Heart right ventricle (tissue), 16 donors: ENCODE data around the gene RAMAC. TPM values are rescaled to one million over a fixed set of nuclear protein-coding genes. Genes with fewer than 3 reads are reported as not detected.

Source experiments
- ATAC-seq, 8 donors: fragments of 200-7000 bp; cut with Tn5 transposase; one replicate each; pipeline ENCODE4 v1.9.1; 2020; ENCODE audit warnings: mild to moderate bottlenecking in 8 of 8, moderate library complexity in 8 of 8, moderate number of reproducible peaks in 1 of 8
- DNase-seq, 2 donors: peaks; one replicate each; pipeline ENCODE4 v3.0.0-alpha.2; 2020
- H3K27ac ChIP-seq, 10 donors: fragments of 200-600 bp; sonication (generic) in 2 of 10; one replicate each; pipeline versions ENCODE4 v1.5.0 to v1.8.0; 2020 to 2022; ENCODE audit warnings: mild to moderate bottlenecking in 3 of 10
- H3K27me3 ChIP-seq, 7 donors: fragments of 200-600 bp; one replicate each; pipeline ENCODE4 v1.8.0; 2021 to 2022; ENCODE audit warnings: mild to moderate bottlenecking in 2 of 7
- H3K36me3 ChIP-seq, 9 donors: fragments of 200-600 bp; sonication (generic) in 1 of 9; one replicate each; pipeline versions ENCODE4 v1.5.0 to v1.8.0; 2020 to 2022; ENCODE audit warnings: mild to moderate bottlenecking in 2 of 9
- H3K4me1 ChIP-seq, 9 donors: fragments of 200-600 bp; sonication (generic) in 1 of 9; one replicate each; pipeline versions ENCODE4 v1.5.0 to v1.8.0; 2020 to 2022; ENCODE audit warnings: mild to moderate bottlenecking in 4 of 9
- H3K4me3 ChIP-seq, 10 donors: fragments of 200-600 bp; sonication (generic) in 2 of 10; one replicate each; pipeline versions ENCODE4 v1.5.0 to v1.8.0; 2020 to 2022; ENCODE audit warnings: mild to moderate bottlenecking in 7 of 10, moderate library complexity in 2 of 10
- H3K9me3 ChIP-seq, 11 donors: fragments of 200-600 bp in 10 of 11; sonication (generic) in 2 of 11; one replicate each; pipeline versions ENCODE4 v1.5.0 to v1.8.0; 2013 to 2022; ENCODE audit warnings: mild to moderate bottlenecking in 2 of 11, control low read depth in 1 of 11, moderate library complexity in 1 of 11
- WGBS, 2 donors: extraction: QIAGEN DNeasy Blood & Tissue Kit; methylation state at CpG; one replicate each; pipeline ENCODE4 v1.1.7; 2013; ENCODE audit warnings: inconsistent platforms in 1 of 2; 5-methylcytosine and 5-hydroxymethylcytosine counted together
- intact Hi-C, 10 donors: fragments of 100-400 bp; cut with DNase I; formaldehyde crosslinking; loops; one replicate each; pipeline versions ENCODE4 v1.11.1 to v1.14.2; 2022
- polyA plus RNA-seq, 2 donors: library from polyadenylated mRNA; stranded (reverse); fragments of 200-250 nt; gene quantifications; one replicate each; pipeline ENCODE4 v1.2.3, GENCODE V29; 2013
- total RNA-seq, 10 donors: library from RNA; stranded (reverse); fragmentation: NEBNext Ultra II Directional in 3 of 10; extraction: Animal tissue kit (Norgen Biotek cat#: 25700) in 3 of 10; gene quantifications; one replicate each; pipeline versions ENCODE4 v1.2.1 to v1.2.4, GENCODE V29; 2021 to 2023
- TF ChIP-seq, protein P1 (sequence below), 9 donors: fragments of 200-600 bp; sonication (generic) in 2 of 9; IDR thresholded peaks; one replicate each; pipeline versions ENCODE4 v1.5.0 to v1.8.0; 2021 to 2022; ENCODE audit warnings: antibody characterized with exemption in 9 of 9, mild to moderate bottlenecking in 5 of 9, moderate library complexity in 1 of 9
- donor health status: Arrhythmogenic right ventricular cardiomyopathy.
- donor health status: ischemic (EF 13 %, LVEDD 7.1; RV severe dilation, severe dysfunction).
- donor health status: healthy with polysubstance abuse.
- donor health status: DM: no; HTN: yes; CAD: no.
- donor health status: DM: no; HTN: no; CAD: no.
- donor health status: ischemic (EF 25% LVEDD 6.9; RV normal size, moderate dysfunction).
- donor health status: ischemic (EF 25% LVEDD 5.7; RV mildly dilated, moderate dysfunction).
- donor health status: healthy.
- donor health status: DM: yes; HTN: yes; CAD: no.
- donor health status: Ischemic cardiomyopathy.
- donor health status: ischemic (EF 35%, LVEDD 5.7; RV mildly dilated, moderate dysfunction).
- donor health status: nonischemic (EF 11% LVEDD 7.7; RV severe dilation, severe dysfunction).
- donor health status: DM: yes; HTN: yes; CAD: no.
- donor health status: PGD.
- donor health status: ischemic (EF 29% LVEDD 5.4; RV normal size, mild dysfunction).
- donor health status: nonischemic (EF 23%, LVEDD 6.1; RV moderate dilation, normal function).

RAMAC gene
- total and polyA plus RNA-seq, 12 donors, result 11.8 to 20.4 (median 14.4) TPM

DNA sequence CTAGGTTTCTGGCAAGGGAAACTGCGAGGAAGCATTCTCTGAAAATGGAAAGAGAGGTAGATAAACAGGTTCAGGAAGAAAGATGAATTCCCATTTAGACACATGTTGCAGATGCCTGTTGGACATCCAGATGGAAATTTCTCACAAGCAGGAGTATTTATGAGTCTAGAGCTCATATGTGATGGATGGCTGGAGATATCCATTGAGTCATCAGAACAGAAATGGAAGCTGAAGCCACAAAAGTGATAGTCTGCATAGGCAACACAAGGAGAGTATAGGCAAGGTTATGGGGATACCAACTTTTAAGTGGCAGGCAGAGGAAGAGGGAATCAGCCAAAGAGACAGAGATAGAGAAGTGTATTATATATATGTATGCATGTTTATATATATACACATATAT lies 6.3 kb upstream of the RAMAC start:
- peaks cover 0 to 6% (median 0%) of the 10 kb centered on the region in 9 donors for H3K36me3 ChIP-seq
- no peaks in the 10 kb centered on the region for H3K9me3 ChIP-seq
- H3K4me3 ChIP-seq, result no peak overlapping the region
- intact Hi-C loops, result loop anchor here in 2 of 10 donors (10.0 kb wide), 2 partner anchors 125 to 1825 kb away; no protein-coding TSS in a partner anchor
- 91 to 93% methylated on average over 1 of the region's 1 CpG for WGBS, 2 donors
- TF ChIP-seq, protein P1, sequence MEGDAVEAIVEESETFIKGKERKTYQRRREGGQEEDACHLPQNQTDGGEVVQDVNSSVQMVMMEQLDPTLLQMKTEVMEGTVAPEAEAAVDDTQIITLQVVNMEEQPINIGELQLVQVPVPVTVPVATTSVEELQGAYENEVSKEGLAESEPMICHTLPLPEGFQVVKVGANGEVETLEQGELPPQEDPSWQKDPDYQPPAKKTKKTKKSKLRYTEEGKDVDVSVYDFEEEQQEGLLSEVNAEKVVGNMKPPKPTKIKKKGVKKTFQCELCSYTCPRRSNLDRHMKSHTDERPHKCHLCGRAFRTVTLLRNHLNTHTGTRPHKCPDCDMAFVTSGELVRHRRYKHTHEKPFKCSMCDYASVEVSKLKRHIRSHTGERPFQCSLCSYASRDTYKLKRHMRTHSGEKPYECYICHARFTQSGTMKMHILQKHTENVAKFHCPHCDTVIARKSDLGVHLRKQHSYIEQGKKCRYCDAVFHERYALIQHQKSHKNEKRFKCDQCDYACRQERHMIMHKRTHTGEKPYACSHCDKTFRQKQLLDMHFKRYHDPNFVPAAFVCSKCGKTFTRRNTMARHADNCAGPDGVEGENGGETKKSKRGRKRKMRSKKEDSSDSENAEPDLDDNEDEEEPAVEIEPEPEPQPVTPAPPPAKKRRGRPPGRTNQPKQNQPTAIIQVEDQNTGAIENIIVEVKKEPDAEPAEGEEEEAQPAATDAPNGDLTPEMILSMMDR (IDR thresholded peaks at IDR 0.05), result no peak
- no peaks in the 10 kb centered on the region for H3K4me1 ChIP-seq
- ATAC-seq (no peak), DNase-seq (no peak)
- H3K27ac ChIP-seq, result no peak overlapping the region
- no peaks in the 10 kb centered on the region for H3K27me3 ChIP-seq

DNA sequence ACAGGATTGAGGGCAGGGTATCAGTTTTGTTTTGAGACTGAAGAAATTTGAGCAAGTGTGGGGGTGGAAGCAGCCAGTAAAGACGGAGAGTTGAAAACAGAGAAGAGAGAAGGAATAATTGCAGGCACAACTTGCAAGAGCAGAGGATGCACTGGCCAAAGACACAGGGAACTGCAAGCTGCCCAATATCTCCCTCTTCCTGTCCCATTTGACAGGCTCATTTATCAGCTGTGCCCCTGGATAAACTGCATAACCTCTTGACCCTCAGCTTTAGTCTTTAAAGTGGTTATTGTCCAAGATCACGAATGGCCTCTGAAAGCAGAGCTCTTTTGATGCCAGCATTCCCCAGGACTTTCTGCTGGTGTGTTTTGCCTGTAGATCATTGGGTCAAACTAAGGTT lies 5.0 kb upstream of the RAMAC start:
- intact Hi-C loops, result loop anchor here in 2 of 10 donors (10.0 kb wide), 2 partner anchors 126 to 1826 kb away; no protein-coding TSS in a partner anchor
- ATAC-seq, result no peak

DNA sequence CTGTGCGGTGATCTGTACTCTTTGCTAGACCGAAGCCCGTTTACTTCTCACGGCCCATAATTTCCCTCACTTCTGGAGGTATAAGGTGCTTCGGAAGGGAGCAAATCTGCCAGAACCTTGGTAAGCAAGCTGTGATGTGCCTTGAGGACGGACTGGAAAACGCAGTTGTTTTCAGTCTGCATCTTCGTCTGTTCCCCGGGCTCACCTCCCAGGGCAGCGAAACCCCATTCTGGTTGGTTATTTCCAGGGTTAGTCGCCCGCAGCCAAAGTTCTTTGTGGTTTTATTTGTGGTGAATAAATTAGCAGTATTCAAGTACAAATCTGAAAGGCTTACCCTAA lies 401 bp downstream of the RAMAC start:
- peak in 3 of 8 donors; percentile 6 to 28 (median 14) for ATAC-seq
- H3K36me3 ChIP-seq, result peaks cover 0 to 37% (median 20%) of the 10 kb centered on the region in 9 donors
- H3K4me3 ChIP-seq, result peak overlapping the region; percentile 65 to 95 (median 76)
- H3K4me1 ChIP-seq, result peaks cover 3 to 21% (median 15%) of the 10 kb centered on the region in 9 donors
- no peaks in the 10 kb centered on the region for H3K27me3 ChIP-seq
- 0 to 1% methylated on average over 12 of the region's 12 CpGs for WGBS, 2 donors
- DNase-seq, result no peak
- no peaks in the 10 kb centered on the region for H3K9me3 ChIP-seq
- peak overlapping the region; percentile 10 to 91 (median 75) for H3K27ac ChIP-seq
- intact Hi-C loops, result loop anchor here in 6 of 10 donors (5.0 to 10.0 kb wide), 5 partner anchors 129 to 1832 kb away; partner anchors contain the start of genes FSD2 (in 1 of the 6) and WHAMM (in 1 of the 6)
- TF ChIP-seq, protein P1 (IDR thresholded peaks at IDR 0.05), result no peak

More for the DNA sequence above, 5.0 kb upstream of the RAMAC start:
- Histone ChIP-seq H3K4me3 (no peak overlapping the region), H3K27me3 (no peaks in the 10 kb centered on the region), H3K9me3 (no peaks in the 10 kb centered on the region), H3K27ac (no peak overlapping the region), H3K36me3 (peaks cover 0 to 6% (median 0%) of the 10 kb centered on the region in 9 donors), H3K4me1 (peaks cover 0 to 8% (median 4%) of the 10 kb centered on the region in 9 donors)
- no peak for DNase-seq
- TF ChIP-seq, protein P1 (IDR thresholded peaks at IDR 0.05), result no peak
- 25 to 32% methylated on average over 2 of the region's 2 CpGs for WGBS, 2 donors

DNA sequence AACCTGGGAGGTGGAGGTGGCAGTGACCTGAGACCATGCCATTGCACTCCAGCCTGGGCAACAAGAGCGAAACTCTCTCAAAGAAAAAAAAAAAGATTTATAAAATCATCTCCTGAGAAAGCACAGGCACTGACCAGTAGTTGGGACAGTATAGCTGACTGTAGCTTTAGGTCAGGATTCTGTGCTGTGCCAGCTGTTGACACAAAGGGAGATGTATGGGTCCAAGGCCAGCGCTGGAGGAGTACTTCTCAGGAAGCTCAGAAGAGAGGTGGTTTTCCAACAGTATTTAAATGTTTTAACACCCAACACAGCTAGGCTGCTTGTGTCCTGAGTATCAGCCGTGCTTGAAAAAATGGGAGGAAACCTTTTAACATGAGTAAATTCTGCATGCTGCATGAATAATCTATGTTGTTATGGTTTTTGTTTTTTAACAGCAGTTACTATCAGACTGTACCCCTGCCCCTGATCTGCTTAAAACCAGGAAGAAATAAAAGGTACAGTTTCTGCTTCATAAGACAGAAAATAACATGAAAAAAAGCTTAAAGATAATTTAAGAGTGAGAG lies 6.5 kb downstream of the RAMAC start:
- Histone ChIP-seq H3K4me3 (no peak overlapping the region), H3K36me3 (peaks cover 0 to 46% (median 21%) of the 10 kb centered on the region in 9 donors), H3K27me3 (no peaks in the 10 kb centered on the region), H3K4me1 (peaks cover 0 to 3% (median 1%) of the 10 kb centered on the region in 9 donors), H3K9me3 (no peaks in the 10 kb centered on the region), H3K27ac (no peak overlapping the region)
- WGBS, 2 donors, result 92 to 93% methylated on average over 3 of the region's 3 CpGs
- intact Hi-C loops, result no loop called here
- ATAC-seq (no peak), DNase-seq (no peak)
- TF ChIP-seq, protein P1 (IDR thresholded peaks at IDR 0.05), result no peak
